HEK293 (cell line): ENCODE data around the gene TEP1.

ENCODE experiments used
- CTCF ChIA-PET: fragments of 350-600 bp; formaldehyde crosslinking; extraction: SDS; loops from one replicate; lab custom pipeline; 2021; ENCODE audit warnings: antibody characterized with exemption; lab: Yijun Ruan, JAX
- POLR2A ChIA-PET: fragments of 300-600 bp; formaldehyde crosslinking; extraction: SDS; loops from one replicate; lab custom pipeline; 2020; ENCODE audit warnings: antibody characterized with exemption, inconsistent platforms; lab: Yijun Ruan, JAX
- H3K27ac ChIP-seq: fragments of 200-500 bp; sonication (Bioruptor generic); 2 replicates; pipeline ENCODE4 v1.5.1; 2014; ENCODE audit warnings: low read depth, low read length, control low read depth, inconsistent platforms; ENCODE audit errors: extremely low read depth
- H3K36me3 ChIP-seq, 2 experiments: fragments of 200-500 bp in 1 of 2; sonication (Bioruptor generic) in 1 of 2; 1 replicate in 1 of 2; 2 replicates in 1 of 2; pipeline ENCODE4 v1.5.1; 2014 to 2017; ENCODE audit warnings: inconsistent platforms in 2 of 2, low read length in 2 of 2; ENCODE audit not compliant: control insufficient read depth in 2 of 2, insufficient read depth in 1 of 2
- H3K4me1 ChIP-seq: fragments of 200-500 bp; sonication (Bioruptor generic); 2 replicates; pipeline ENCODE4 v1.5.1; 2014; ENCODE audit warnings: mild to moderate bottlenecking, low read length, inconsistent platforms; ENCODE audit not compliant: control insufficient read depth, insufficient read depth
- H3K4me3 ChIP-seq: 2 replicates; pipeline ENCODE4 v1.5.1; 2011; ENCODE audit warnings: low read depth, mild to moderate bottlenecking, control low read depth, low read length, moderate library complexity
- H3K9me3 ChIP-seq: fragments of 200-500 bp; sonication (Bioruptor generic); 2 replicates; pipeline ENCODE4 v1.5.1; 2014; ENCODE audit warnings: low read depth, low read length, inconsistent platforms; ENCODE audit not compliant: control insufficient read depth, insufficient read depth
- IKZF3 ChIP-seq: fragments of 450-650 bp; IDR thresholded peaks from 2 replicates; pipeline ENCODE4 v1.5.0; 2018; ENCODE audit warnings: missing biosample characterization, mild to moderate bottlenecking, missing genetic modification characterization, moderate library complexity
- KLF8 ChIP-seq: fragments of 450-650 bp; formaldehyde crosslinking; IDR thresholded peaks from 2 replicates; pipeline ENCODE4 v1.5.1; 2016; ENCODE audit warnings: missing biosample characterization, missing genetic modification characterization
- OVOL3 ChIP-seq: fragments of 450-650 bp; formaldehyde crosslinking; IDR thresholded peaks from 2 replicates; pipeline ENCODE4 v1.5.1; 2016; ENCODE audit warnings: missing biosample characterization, missing genetic modification characterization
- RBAK ChIP-seq: fragments of 450-650 bp; formaldehyde crosslinking; IDR thresholded peaks from 2 replicates; pipeline ENCODE4 v1.5.1; 2016; ENCODE audit warnings: missing biosample characterization, missing genetic modification characterization
- SCRT2 ChIP-seq: fragments of 450-650 bp; formaldehyde crosslinking; IDR thresholded peaks from 2 replicates; pipeline ENCODE4 v1.5.1; 2016; ENCODE audit warnings: missing biosample characterization, missing genetic modification characterization
- ZBTB26 ChIP-seq: fragments of 450-650 bp; formaldehyde crosslinking; optimal IDR thresholded peaks from 2 replicates; pipeline ENCODE3; 2016; ENCODE audit warnings: missing biosample characterization, mild to moderate bottlenecking, missing genetic modification characterization
- ZFP37 ChIP-seq: fragments of 450-650 bp; formaldehyde crosslinking; IDR thresholded peaks from 2 replicates; pipeline ENCODE4 v1.5.1; 2016; ENCODE audit warnings: missing biosample characterization, missing genetic modification characterization
- ZNF146 ChIP-seq: fragments of 450-650 bp; formaldehyde crosslinking; IDR thresholded peaks from 2 replicates; pipeline ENCODE4 v1.5.1; 2016; ENCODE audit warnings: missing biosample characterization, missing genetic modification characterization
- ZNF239 ChIP-seq: fragments of 450-650 bp; formaldehyde crosslinking; IDR thresholded peaks from 2 replicates; pipeline ENCODE4 v1.5.1; 2016; ENCODE audit warnings: missing biosample characterization, missing genetic modification characterization
- ZNF426 ChIP-seq: fragments of 450-650 bp; formaldehyde crosslinking; IDR thresholded peaks from 2 replicates; pipeline ENCODE4 v1.5.1; 2017; ENCODE audit warnings: missing biosample characterization, missing genetic modification characterization, mild to moderate bottlenecking, inconsistent platforms, moderate library complexity
- ZNF449 ChIP-seq: fragments of 450-650 bp; formaldehyde crosslinking; IDR thresholded peaks from 2 replicates; pipeline ENCODE4 v1.5.1; 2017; ENCODE audit warnings: missing biosample characterization, mild to moderate bottlenecking, missing genetic modification characterization, moderate library complexity
- ZNF596 ChIP-seq: fragments of 450-650 bp; IDR thresholded peaks from 2 replicates; pipeline ENCODE4 v1.5.0; 2018; ENCODE audit warnings: missing biosample characterization, mild to moderate bottlenecking, missing genetic modification characterization, moderate library complexity
- ZNF660 ChIP-seq: fragments of 450-650 bp; IDR thresholded peaks from 2 replicates; pipeline ENCODE4 v1.5.1; 2018; ENCODE audit warnings: missing biosample characterization, mild to moderate bottlenecking, missing genetic modification characterization
- ZNF692 ChIP-seq: fragments of 450-650 bp; formaldehyde crosslinking; IDR thresholded peaks from 2 replicates; pipeline ENCODE4 v1.5.1; 2016; ENCODE audit warnings: missing biosample characterization, missing genetic modification characterization
- ZSCAN30 ChIP-seq: fragments of 450-650 bp; IDR thresholded peaks from 2 replicates; pipeline ENCODE4 v1.5.1; 2018; ENCODE audit warnings: missing biosample characterization, mild to moderate bottlenecking, missing genetic modification characterization, moderate library complexity
- ZXDB ChIP-seq: fragments of 450-650 bp; formaldehyde crosslinking; IDR thresholded peaks from 2 replicates; pipeline ENCODE4 v1.5.1; 2016; ENCODE audit warnings: missing biosample characterization, missing genetic modification characterization

The TEP1 gene

DNA sequence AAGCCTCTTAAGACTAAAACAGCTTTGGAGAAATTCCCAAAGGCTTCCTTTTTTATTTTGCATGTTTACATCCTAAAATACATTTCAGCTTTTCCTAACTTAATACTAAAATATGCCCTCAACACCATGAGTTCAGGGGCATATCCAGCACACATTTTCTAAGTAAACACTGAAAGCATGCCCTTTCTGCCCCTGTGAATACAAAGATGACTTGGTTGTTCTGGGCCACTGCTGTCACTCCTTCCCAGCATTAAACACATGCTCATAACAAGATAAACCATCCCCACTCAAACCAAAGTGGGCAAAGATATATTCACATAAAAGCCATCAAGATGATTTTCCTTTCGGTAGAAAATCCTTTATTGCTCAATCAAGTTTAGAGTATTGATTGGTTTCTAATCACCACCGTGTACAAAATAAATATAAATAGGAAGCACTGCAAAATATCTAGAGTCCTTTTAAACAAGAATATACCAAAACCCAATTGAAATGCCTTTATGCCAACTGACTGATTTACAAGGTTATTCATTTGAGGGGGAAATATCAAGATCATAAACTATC, 82.2 kb downstream of the TEP1 start:
- H3K36me3 ChIP-seq, result peaks cover 9 to 32% of the 10 kb centered on the region in 2 experiments
- peaks cover 9% of the 10 kb centered on the region for H3K4me1 ChIP-seq
- ChIA-PET CTCF (interaction anchor here (0.6 to 1.4 kb wide), 2 partner anchors 10 to 25 kb away, joined by 4 to 5 read pairs; no protein-coding TSS in a partner anchor), POLR2A (interaction anchor here (3.7 kb wide), 1 partner anchor 11 kb away, joined by 57 read pairs; the partner anchor contains the start of gene PARP2)
- no peak overlapping the region for H3K27ac ChIP-seq
- no peak overlapping the region for H3K4me3 ChIP-seq
- TF ChIP-seq KLF8 (tag by site-specific recombination) (no peak), ZSCAN30 (no peak), ZNF660 (tag by site-specific recombination) (no peak), ZNF239 (tag by site-specific recombination) (no peak), IKZF3 (peak; percentile 20; the same call in 1 of the 2 replicates), ZBTB26 (tag by site-specific recombination) (no peak)
- no peaks in the 10 kb centered on the region for H3K9me3 ChIP-seq

- Histone ChIP-seq H3K4me3 (no peak overlapping the region), H3K36me3 (peaks cover 27 to 46% of the 10 kb centered on the region in 2 experiments), H3K4me1 (peaks cover 9% of the 10 kb centered on the region), H3K9me3 (no peaks in the 10 kb centered on the region), H3K27ac (no peak overlapping the region)
- ChIA-PET CTCF (interaction anchor here (0.6 to 6.0 kb wide), 4 partner anchors 11 to 280 kb away, joined by 3 to 67 read pairs (median 6); partner anchors contain the start of gene PARP2), POLR2A (interaction anchor here (1.1 to 4.3 kb wide), 2 partner anchors 14 to 126 kb away, joined by 3 to 45 read pairs; partner anchors contain the start of genes APEX1 and PARP2)
- no peak for TF ChIP-seq ZNF426 (tag by site-specific recombination)
- no peak for TF ChIP-seq RBAK
- no peak for TF ChIP-seq ZNF449 (tag by site-specific recombination)
- peak; percentile 95 for TF ChIP-seq ZNF146 (tag by site-specific recombination)
- no peak for TF ChIP-seq ZNF692 (tag by site-specific recombination)
- no peak for TF ChIP-seq ZFP37 (tag by site-specific recombination)
- no peak for TF ChIP-seq ZNF596 (tag by site-specific recombination)
- TF ChIP-seq ZXDB, result no peak
These were observed 83.9 kb downstream of the TEP1 start for GRCh38 chr14:20329355-20329754.

GRCh38 chr14:20328705-20329104, 84.6 kb downstream of the TEP1 start:
- Histone ChIP-seq H3K4me1 (peaks cover 9% of the 10 kb centered on the region), H3K9me3 (no peaks in the 10 kb centered on the region), H3K27ac (no peak overlapping the region), H3K36me3 (peaks cover 33 to 50% of the 10 kb centered on the region in 2 experiments), H3K4me3 (no peak overlapping the region)
- ChIA-PET CTCF (interaction anchor here (0.6 to 6.0 kb wide), 9 partner anchors 12 to 362 kb away, joined by 3 to 67 read pairs (median 7); partner anchors contain the start of genes PARP2 and TTC5), POLR2A (interaction anchor here (4.3 kb wide), 1 partner anchor 14 kb away, joined by 45 read pairs; the partner anchor contains the start of gene PARP2)
- peak; percentile 78 for TF ChIP-seq SCRT2 (tag by site-specific recombination)
- no peak for TF ChIP-seq OVOL3 (tag by site-specific recombination)
